ENCODE data around the gene GRPR.

Gene GRPR

GRCh38 chrX:16123222-16123786 is at the start of gene GRPR:
Gene GRPR (plus strand): TSS chrX:16123565. CDS start chrX:16123954, 389 bp downstream.
- peak; percentile 25 for DNase-seq

DNA sequence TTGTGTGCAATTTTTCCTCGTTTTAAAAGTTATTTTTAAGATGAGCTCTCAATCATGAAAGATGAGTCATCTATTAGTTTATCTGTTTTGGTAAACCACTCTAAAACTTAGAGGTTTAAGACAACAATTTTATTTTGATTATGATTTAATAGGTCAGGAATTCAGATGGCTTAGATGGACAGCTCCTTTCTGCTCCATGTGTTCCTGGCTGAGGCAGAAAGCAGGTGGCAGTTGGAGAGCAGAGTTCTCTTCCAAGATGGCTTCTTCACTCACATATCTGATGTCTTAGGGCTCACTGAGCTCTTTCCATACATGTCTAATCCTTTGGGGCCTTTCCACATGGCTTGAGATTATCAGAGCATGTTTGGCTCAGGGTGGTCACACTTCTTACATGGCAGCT is 48.3 kb upstream of the GRPR start:
- no peak for DNase-seq

DNA sequence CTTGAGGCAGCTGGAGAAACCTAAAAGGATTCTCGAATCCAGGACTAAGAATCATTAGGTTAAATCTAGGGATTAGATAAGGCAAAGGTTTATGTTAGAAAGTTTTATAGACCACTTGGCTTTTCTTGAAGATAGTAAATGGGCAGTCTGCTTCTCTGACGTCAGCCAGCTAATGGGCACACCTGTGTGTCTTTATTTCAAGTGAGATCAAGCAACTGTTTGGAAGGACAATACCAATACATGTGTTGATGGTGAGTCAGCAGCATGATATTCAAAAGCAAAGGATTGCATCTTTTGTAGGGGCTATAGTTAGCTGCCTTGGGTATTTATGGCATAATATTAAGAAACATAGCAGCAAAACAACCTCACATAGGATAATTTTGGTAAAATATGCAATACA is 46.5 kb upstream of the GRPR start:
- no peak for DNase-seq

DNA sequence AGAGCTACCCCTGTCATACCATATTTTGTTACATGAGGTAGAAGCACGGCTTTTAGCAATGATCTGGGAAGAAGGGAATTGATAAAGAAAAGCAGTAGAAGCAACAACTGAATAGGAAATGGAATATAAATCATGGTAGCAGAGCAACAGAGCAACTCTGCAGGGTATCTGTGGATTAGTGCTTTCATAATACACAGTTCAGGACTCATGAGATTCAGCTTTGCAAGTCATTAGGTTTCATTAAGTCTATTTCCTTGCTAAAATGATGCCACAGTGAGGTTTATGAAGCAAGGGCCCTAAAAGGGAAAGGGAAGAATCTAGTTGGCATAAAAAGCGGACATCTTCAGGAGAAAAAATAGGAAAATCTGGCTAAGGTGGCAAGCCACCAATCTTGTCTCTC is 45.6 kb upstream of the GRPR start:
- DNase-seq, result no peak

- DNase-seq, result no peak
These were observed 42.0 kb upstream of the GRPR start for GRCh38 chrX:16081357-16081756.

- DNase-seq, result no peak
These were observed 40.8 kb upstream of the GRPR start for GRCh38 chrX:16082470-16083085.

- no peak for DNase-seq
These were observed 36.3 kb upstream of the GRPR start for GRCh38 chrX:16087076-16087475.

- no peak for DNase-seq
These were observed 34.3 kb upstream of the GRPR start for GRCh38 chrX:16089086-16089485.

- no peak for DNase-seq
These were observed 27.2 kb upstream of the GRPR start for GRCh38 chrX:16096141-16096540.

- no peak for DNase-seq
These were observed 22.7 kb upstream of the GRPR start for GRCh38 chrX:16100673-16101072.

GRCh38 chrX:16101581-16101980 is 21.8 kb upstream of the GRPR start:
- no peak for DNase-seq

GRCh38 chrX:16103625-16104024 is 19.7 kb upstream of the GRPR start:
- no peak for DNase-seq

- DNase-seq, result no peak
These were observed 10.9 kb upstream of the GRPR start for GRCh38 chrX:16112428-16112827.

DNA sequence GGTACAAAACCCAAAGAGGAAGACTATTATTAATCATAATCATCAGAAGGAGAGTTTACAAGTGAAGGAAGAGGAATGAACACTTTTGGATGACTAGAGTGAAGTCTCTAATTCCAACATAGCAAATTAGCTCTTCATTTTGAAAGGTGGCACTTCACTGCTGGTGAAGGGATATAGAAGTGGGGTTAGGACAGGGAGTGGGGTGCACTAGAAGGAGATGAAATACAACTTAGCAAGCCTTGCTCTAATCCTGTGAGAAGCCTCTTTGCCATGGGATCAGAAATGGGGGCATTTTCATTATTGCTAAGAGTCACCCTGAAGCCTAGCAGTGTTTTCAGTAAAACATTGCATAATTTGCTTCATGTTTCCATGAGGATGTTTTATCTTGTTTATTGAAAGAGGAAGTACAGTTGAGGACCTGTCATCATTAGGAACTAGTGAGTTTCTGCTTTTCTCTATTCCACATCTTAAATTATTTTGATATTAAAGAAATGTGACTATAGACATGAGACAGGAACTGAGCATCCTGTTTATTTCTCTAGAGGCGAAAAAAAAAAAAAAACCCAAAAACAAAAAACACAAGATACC is 9.3 kb upstream of the GRPR start:
- DNase-seq, result no peak

GRCh38 chrX:16114611-16115010 is 8.8 kb upstream of the GRPR start:
- DNase-seq, result no peak

- no peak for DNase-seq
These were observed 3.8 kb upstream of the GRPR start for GRCh38 chrX:16119353-16120220.

DNA sequence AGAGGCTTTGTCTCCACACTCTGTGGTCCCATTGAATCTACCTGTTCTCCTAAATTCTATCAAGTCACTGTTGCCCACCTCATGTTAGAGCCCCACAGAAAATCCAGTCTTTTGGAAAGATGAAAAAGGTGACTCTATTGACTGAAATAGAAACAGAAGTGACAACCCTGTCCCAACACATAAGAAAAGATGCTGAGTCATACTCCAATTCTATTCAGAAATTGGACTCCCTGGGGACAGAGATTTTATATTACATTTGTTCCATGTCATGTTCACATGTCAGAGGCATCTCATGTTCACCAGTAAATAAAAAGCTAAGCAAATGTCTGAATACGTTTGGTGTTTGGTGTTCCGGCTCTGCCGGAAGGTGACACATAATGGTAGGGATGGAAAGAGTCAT is 2.9 kb upstream of the GRPR start:
- DNase-seq, result no peak

GRCh38 chrX:16124201-16124600 is 836 bp downstream of the GRPR start:
- no peak for DNase-seq

DNA sequence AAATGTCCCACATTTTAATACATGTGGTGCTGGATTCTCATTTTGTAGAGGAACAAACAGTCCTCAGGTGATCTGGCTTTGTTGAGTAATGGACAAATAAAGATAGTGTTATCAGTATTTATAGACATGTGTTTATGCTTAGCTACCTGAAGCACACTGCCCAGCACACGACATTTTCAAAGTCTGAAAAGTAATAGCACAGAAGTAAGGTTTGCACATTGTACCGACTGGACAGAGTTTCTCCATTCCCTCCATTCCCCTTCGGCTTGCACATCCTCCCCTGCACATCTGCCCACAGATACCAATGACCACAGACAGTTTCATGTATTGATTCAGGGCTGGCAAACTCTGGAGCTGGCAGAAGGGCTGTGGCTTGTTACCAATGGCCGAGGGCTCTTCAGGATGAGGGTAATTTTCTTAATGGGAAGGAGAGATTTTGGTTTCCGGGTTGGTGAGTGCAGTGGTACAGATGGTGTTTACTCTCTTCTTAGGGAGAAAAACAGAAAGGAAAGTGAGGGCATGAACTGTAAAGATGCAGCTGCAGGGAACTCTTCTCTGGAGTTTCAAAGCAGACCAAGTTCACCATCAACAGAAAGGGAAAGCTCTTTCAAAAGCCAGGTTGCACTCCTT is 2.3 kb downstream of the GRPR start:
- DNase-seq, result no peak

DNA sequence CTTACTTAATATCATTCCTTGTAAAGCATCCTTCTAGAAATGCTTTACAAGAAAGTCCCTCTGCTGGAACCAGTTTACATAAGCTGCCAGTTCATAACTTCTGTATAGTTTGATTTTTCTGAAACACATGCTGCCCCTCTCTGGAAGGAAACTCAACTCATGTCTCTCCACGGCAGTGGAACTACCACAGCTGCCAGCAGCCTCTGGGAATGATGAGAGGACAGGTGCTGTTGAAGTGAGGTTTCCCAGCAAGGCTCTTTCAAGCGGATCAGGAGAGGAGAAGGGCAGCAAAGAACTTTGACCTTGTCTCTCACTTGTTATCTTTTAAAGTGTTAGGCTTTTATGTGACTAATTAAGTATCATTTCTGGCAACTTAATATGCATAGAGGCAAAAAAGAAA is 7.3 kb downstream of the GRPR start:
- no peak for DNase-seq

DNA sequence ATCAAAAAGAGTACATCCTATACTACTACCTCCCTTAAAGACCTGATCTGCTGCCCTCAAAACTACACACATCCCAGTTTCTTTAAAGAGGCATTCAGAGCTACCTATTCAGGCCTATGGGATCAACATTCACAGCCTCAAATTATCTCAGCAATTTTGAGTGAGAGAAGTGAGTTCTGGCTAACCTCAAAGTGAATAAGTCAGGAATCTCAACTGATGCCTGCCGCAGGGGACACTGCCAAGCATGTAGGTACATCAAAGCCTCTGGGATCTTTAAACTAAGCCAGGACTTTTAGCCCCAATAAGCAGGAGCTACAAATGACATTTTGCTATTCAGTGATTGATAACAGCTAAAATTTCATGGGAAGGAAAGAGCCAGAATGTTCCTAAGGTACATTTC is 11.6 kb downstream of the GRPR start:
- DNase-seq, result no peak

GRCh38 chrX:16136080-16136479 is 12.7 kb downstream of the GRPR start:
- DNase-seq, result no peak

DNA sequence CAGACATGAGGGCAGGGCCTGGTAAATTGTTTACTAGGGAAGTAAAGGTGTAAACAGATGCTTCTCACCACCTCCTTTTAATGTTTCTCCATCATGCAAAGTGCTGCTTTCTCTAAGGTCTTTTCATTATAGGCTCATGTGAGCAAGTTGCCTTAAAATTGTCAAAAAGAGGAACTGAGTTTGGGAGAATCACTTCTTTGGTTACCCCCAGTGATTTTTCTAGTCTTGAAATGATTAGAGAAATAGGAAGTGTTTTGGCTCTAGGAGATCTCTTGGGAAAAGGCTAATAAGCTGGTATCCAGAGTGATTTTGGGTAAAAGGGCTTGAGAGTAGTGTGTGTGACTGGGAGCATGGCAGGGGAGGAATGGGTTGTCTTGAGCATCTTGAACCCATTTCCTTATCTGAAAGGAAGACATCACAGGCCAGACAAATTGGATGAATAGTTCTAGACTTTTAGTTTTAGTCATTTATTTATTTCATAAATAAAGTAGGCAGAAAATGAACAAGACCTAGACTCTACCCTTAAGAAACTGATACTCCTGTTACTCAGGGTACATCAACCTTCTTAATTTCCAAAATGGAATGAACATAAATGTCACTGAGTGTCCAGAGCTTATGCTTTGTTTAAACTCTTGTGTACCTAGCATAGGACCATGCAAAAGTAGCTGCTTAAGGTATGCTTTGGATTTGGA is 14.2 kb downstream of the GRPR start:
- DNase-seq, result no peak
